ENCODE data around the gene GATA2.

The GATA2 gene

DNA sequence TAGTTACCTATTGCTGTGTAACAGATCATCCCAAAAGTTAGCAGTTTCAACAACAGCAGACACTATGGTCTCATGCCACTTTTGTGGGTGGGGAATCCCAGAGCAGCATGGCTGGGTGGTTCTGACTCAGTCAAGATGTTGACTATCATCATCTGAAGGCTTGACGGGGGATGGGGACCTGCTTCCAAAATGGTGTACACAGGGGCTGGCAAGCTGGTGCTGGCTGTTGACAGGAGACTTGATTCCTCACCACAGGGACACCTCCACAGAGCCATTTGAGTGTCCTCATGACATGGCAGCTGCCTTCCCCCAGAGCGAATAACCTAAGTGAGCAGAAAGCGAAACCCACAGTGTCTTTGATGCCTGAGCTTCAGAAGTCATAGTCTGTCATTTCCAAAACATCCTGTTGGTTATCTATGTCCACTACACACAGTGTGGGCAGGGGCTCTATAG lies 45.4 kb downstream of the GATA2 start:
- TF ChIP-seq, protein P1, sequence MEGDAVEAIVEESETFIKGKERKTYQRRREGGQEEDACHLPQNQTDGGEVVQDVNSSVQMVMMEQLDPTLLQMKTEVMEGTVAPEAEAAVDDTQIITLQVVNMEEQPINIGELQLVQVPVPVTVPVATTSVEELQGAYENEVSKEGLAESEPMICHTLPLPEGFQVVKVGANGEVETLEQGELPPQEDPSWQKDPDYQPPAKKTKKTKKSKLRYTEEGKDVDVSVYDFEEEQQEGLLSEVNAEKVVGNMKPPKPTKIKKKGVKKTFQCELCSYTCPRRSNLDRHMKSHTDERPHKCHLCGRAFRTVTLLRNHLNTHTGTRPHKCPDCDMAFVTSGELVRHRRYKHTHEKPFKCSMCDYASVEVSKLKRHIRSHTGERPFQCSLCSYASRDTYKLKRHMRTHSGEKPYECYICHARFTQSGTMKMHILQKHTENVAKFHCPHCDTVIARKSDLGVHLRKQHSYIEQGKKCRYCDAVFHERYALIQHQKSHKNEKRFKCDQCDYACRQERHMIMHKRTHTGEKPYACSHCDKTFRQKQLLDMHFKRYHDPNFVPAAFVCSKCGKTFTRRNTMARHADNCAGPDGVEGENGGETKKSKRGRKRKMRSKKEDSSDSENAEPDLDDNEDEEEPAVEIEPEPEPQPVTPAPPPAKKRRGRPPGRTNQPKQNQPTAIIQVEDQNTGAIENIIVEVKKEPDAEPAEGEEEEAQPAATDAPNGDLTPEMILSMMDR (IDR thresholded peaks at IDR 0.05; ENCODE audit: low read depth, low read length), result no peak
- no peak for DNase-seq (ENCODE audit: extremely low read depth, low read depth)

DNA sequence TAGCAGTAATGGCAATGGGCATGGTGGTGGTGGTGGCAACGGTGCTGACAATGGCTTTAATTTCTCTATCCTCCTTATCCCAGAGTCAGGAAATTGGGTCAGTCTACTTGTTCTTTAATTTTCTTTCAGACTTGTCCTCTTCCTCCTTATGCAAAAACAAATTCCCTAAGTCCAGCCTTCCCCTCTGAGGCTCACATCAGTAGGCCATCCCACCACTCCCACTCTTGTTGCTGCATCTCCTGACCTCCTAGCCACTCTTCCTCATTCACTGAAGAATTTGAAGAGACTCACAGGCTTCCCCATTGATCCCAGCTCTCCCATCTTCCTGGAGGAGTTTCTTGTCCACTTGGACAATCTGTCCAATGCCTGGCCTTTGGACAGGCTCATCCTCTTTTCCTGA lies 46.2 kb downstream of the GATA2 start:
- DNase-seq (ENCODE audit: extremely low read depth, low read depth), result no peak

DNA sequence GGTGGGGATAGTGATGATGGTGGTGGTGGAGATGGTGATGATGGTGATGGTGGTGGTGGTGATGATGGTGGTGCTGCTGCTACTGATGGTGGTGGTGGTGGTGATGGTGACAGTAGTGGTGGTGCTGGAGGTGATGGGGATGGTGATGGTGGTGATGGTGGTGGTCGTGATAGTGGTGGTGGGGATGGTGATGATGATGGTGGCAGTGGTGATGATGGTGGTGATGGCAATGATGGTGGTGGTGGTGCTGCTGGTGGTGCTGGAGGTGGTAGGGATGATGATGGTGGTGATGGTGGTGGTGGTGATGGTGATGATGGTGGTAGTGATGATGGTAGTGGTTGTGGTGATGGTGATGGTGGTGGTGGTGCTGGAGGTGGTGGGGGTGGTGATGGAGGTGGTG lies 47.6 kb downstream of the GATA2 start:
- no peak for DNase-seq (ENCODE audit: extremely low read depth, low read depth)
- TF ChIP-seq, protein P1 (IDR thresholded peaks at IDR 0.05; ENCODE audit: low read depth, low read length), result no peak

More for the DNA sequence above, 46.2 kb downstream of the GATA2 start:
- TF ChIP-seq, protein P1 (IDR thresholded peaks at IDR 0.05; ENCODE audit: low read depth, low read length), result no peak

DNA sequence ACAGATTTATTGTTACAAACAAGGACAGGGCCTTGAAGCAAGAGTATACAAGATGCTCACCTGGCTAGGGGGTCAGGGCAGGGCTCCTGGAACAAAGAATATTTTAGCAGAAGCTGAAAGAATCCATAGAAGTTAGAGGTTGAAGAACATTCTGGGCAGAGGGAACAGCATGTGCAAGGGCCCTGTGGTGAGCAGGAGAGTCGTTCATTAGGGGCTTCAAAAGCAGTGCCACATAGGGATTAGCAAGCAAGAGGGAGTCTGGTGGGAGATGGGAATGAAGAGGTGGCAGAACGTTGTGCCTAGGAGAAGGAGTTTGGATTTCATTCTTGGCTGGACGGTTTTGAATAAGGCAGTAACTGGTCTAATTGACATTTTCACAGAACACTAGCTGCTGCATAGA lies 49.2 kb downstream of the GATA2 start:
- no peak for DNase-seq (ENCODE audit: extremely low read depth, low read depth)
- TF ChIP-seq, protein P1 (IDR thresholded peaks at IDR 0.05; ENCODE audit: low read depth, low read length), result no peak

DNA sequence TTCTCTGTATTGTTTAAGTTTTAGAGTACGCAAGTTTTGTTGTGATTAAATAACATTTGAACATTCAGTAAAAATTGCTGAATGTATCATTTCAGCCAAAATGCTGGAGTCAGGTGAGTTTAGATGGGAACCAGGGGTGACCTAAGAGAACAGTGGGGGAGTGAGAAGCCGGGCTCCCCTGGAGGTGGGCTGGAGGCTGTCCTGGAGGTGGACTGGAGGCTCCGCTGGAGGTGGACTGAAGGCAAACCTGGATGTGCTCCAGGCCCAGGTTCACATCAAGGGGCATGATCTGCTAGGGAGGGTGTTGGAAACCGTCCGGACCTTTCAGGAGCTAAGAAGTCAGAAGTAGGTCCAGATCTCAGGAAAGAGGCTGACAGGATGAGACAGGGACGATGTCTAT lies 50.1 kb downstream of the GATA2 start:
- DNase-seq (ENCODE audit: extremely low read depth, low read depth), result no peak
- TF ChIP-seq, protein P1 (IDR thresholded peaks at IDR 0.05; ENCODE audit: low read depth, low read length), result no peak

DNA sequence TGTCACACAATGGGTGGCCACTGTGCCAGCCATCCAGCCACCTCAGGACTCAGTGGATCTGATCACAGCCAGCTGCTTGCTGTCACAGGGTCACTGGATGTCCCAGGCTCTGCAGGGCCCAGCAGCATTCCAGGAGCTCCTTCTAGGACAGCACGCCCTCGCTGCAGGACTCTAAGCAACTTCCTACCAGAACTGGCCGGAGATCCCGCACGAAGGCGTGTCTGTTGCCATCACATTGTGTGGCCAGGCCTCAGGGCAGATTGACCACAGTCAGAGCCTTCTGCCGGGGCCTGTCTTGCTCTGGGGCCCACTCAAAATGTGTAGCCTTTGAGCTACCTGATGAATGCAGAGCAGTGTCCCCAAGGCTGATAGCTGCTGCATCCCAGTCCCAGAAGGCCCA lies 50.9 kb downstream of the GATA2 start:
- no peak for DNase-seq (ENCODE audit: extremely low read depth, low read depth)
- TF ChIP-seq, protein P1 (IDR thresholded peaks at IDR 0.05; ENCODE audit: low read depth, low read length), result no peak

DNA sequence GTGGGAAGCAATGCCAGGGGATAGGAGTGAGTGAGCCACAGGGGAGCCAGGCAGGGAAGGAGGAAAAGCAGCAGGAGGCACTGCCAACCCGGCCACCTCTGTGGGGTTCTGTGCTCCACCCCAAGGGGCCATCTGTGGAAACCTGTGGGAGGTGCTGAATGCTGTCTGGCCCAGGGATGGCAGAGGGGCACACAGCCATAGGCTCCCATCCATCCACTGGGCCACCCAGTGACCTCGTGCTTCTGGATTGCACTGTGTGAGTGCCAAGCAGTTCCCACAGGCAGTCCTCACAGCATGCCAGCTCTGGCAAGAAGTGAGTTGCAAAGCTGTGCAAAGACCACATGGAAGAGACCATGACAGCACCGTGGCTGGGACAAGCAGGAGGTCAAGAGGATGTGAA lies 53.8 kb downstream of the GATA2 start:
- TF ChIP-seq, protein P1 (IDR thresholded peaks at IDR 0.05; ENCODE audit: low read depth, low read length), result no peak
- no peak for DNase-seq (ENCODE audit: extremely low read depth, low read depth)

Data from AG09319 (cell line).